Breast epithelium (tissue), 4 donors: Measurements from ENCODE around the gene C1QB. TPM values are rescaled to one million over a fixed set of nuclear protein-coding genes. Genes with fewer than 3 reads are reported as not detected.

Experiments used
- DNase-seq, 2 donors: peaks; one replicate each; pipeline ENCODE4 v3.0.0-alpha.2; 2019; ENCODE audit warnings: low spot score in 2 of 2
- H3K27ac ChIP-seq, 2 donors: fragments of 200-600 bp; sonication (generic) in 1 of 2; one replicate each; pipeline ENCODE4 v1.5.1; 2016 to 2019; ENCODE audit warnings: mild to moderate bottlenecking in 1 of 2
- H3K27me3 ChIP-seq, 2 donors: fragments of 200-600 bp; sonication (generic) in 1 of 2; one replicate each; pipeline versions ENCODE4 v1.5.1 to v1.6.0; 2017 to 2019; ENCODE audit warnings: control low read depth in 1 of 2, mild to moderate bottlenecking in 1 of 2
- H3K36me3 ChIP-seq: fragments of 200-600 bp; one replicate; pipeline ENCODE4 v1.5.1; 2019
- H3K4me1 ChIP-seq, 2 donors: fragments of 200-600 bp; sonication (generic); one replicate each; pipeline ENCODE4 v1.5.1; 2016 to 2019; ENCODE audit warnings: control low read depth in 1 of 2
- H3K4me3 ChIP-seq, 3 donors: fragments of 200-600 bp; sonication (generic); 1 replicate in 2 of 3; 2 replicates in 1 of 3; pipeline ENCODE4 v1.5.1; 2016 to 2019; ENCODE audit warnings: mild to moderate bottlenecking in 3 of 3, moderate library complexity in 2 of 3
- H3K9me3 ChIP-seq, 2 donors: fragments of 200-600 bp; sonication (generic) in 1 of 2; one replicate each; pipeline ENCODE4 v1.5.1; 2016 to 2019; ENCODE audit warnings: control low read depth in 1 of 2
- POLR2A ChIP-seq: fragments of 450-650 bp; IDR thresholded peaks from one replicate; pipeline ENCODE4 v1.6.1; 2016; ENCODE audit warnings: antibody characterized with exemption, mild to moderate bottlenecking, moderate library complexity
- POLR2AphosphoS5 ChIP-seq, 3 donors: sonication (generic); formaldehyde crosslinking; IDR thresholded peaks; one replicate each; pipeline ENCODE4 v1.6.1; 2017; ENCODE audit warnings: antibody characterized with exemption in 3 of 3
- intact Hi-C: fragments of 100-400 bp; cut with DNase I; formaldehyde crosslinking; loops from one replicate; pipeline ENCODE4 v1.15.1; 2023; ENCODE audit warnings: low total_unique reads
- total RNA-seq, 3 donors: library from RNA; depleted of rRNA; stranded (reverse); fragments of >200 nt; gene quantifications; one replicate each; pipeline ENCODE4 v1.1.0, GENCODE V29; 2016
- TF ChIP-seq, protein P1 (sequence below), 3 donors: fragments of 450-650 bp; IDR thresholded peaks; one replicate each; pipeline ENCODE4 v1.5.1; 2016 to 2017; ENCODE audit warnings: antibody characterized with exemption in 3 of 3, mild to moderate bottlenecking in 3 of 3, moderate library complexity in 3 of 3

Gene C1QB
- total RNA-seq, 3 donors from 2014 or later: 172 to 706 (median 330) TPM

DNA sequence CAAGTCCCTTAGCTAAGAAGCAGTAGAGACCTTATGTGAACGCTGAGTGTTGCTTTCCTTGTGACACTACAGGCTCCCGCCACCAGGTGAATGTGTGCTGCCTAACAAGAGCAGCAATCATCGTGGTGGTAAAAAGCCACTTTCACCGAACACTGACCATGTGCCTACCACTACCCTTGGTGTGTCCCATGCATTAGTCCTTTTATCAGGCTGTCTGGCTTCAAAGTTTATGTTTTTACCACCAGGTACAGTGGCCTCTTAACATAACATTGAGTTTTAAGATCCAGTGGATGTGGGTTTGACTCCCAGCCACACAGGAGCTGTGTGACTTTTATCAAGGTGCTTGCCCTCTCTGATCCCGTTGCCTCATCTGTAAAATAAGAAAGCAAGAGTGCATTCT, 1.7 kb downstream of the C1QB start:
- intact Hi-C loops: loop anchor here (5.0 kb wide), 1 partner anchor 733 kb away; no protein-coding TSS in a partner anchor
- no peak overlapping the region for H3K27ac ChIP-seq
- TF ChIP-seq, protein P1, sequence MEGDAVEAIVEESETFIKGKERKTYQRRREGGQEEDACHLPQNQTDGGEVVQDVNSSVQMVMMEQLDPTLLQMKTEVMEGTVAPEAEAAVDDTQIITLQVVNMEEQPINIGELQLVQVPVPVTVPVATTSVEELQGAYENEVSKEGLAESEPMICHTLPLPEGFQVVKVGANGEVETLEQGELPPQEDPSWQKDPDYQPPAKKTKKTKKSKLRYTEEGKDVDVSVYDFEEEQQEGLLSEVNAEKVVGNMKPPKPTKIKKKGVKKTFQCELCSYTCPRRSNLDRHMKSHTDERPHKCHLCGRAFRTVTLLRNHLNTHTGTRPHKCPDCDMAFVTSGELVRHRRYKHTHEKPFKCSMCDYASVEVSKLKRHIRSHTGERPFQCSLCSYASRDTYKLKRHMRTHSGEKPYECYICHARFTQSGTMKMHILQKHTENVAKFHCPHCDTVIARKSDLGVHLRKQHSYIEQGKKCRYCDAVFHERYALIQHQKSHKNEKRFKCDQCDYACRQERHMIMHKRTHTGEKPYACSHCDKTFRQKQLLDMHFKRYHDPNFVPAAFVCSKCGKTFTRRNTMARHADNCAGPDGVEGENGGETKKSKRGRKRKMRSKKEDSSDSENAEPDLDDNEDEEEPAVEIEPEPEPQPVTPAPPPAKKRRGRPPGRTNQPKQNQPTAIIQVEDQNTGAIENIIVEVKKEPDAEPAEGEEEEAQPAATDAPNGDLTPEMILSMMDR (IDR thresholded peaks at IDR 0.05): no peak
- TF ChIP-seq POLR2AphosphoS5 (IDR thresholded peaks at IDR 0.05) (no peak), POLR2A (no peak)
- no peaks in the 10 kb centered on the region for H3K4me1 ChIP-seq
- no peaks in the 10 kb centered on the region for H3K9me3 ChIP-seq
- H3K36me3 ChIP-seq: no peaks in the 10 kb centered on the region
- H3K4me3 ChIP-seq: peak overlapping the region; percentile 25 to 40 (median 27)
- no peak for DNase-seq
- H3K27me3 ChIP-seq: peaks cover 0 to 3% of the 10 kb centered on the region in 2 donors

DNA sequence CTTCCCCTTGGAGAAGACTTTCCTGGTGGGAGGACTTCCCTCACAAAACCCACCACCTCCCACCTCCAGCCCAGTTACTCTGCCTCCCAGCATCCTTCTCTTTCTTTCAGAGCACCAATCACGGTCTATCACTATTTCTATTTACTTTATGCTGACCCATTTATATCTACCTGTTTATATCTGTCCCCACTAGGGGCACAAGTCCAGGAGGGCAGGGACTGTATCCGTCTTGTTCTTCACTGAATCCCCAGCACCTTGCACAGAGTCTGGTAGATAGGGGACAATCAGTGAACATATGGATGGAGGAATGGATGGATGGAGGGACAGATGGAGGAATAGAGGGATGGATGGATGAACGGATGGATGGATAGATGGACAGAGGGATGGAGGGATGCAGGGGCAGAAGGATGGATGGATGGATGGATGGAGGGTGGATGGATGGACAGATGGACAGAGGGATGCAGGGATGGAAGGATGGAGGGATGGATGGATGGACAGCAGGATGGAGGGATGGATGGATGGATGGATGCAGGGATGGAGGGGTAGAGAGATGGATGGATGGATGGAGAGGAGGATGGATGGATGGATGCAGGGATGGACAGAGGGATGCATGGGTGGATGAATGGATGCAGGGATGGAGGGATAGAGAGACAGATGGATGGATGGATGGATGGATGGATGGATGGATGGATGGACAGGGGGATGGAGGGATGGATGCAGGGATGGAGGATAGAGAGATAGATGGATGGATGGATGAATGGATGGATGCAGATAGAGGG, 5.5 kb downstream of the C1QB start:
- no peak overlapping the region for H3K4me3 ChIP-seq
- no peaks in the 10 kb centered on the region for H3K4me1 ChIP-seq
- intact Hi-C loops: no loop called here
- H3K27me3 ChIP-seq: peaks cover 0 to 3% of the 10 kb centered on the region in 2 donors
- no peak for DNase-seq
- TF ChIP-seq, protein P1 (IDR thresholded peaks at IDR 0.05): no peak
- no peak for TF ChIP-seq POLR2AphosphoS5 (IDR thresholded peaks at IDR 0.05)
- no peak for TF ChIP-seq POLR2A
- H3K36me3 ChIP-seq: no peaks in the 10 kb centered on the region
- no peak overlapping the region for H3K27ac ChIP-seq
- no peaks in the 10 kb centered on the region for H3K9me3 ChIP-seq

DNA sequence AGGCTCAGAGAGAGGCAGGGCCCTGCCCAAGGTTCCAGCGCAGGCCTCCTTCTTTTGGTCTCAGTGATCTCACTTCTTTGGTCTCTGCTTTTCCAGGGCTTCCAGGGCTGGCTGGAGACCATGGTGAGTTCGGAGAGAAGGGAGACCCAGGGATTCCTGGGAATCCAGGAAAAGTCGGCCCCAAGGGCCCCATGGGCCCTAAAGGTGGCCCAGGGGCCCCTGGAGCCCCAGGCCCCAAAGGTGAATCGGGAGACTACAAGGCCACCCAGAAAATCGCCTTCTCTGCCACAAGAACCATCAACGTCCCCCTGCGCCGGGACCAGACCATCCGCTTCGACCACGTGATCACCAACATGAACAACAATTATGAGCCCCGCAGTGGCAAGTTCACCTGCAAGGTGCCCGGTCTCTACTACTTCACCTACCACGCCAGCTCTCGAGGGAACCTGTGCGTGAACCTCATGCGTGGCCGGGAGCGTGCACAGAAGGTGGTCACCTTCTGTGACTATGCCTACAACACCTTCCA, 7.7 kb downstream of the C1QB start:
- no peaks in the 10 kb centered on the region for H3K36me3 ChIP-seq
- intact Hi-C loops: no loop called here
- no peaks in the 10 kb centered on the region for H3K4me1 ChIP-seq
- H3K27ac ChIP-seq: no peak overlapping the region
- no peak for TF ChIP-seq POLR2AphosphoS5 (IDR thresholded peaks at IDR 0.05)
- TF ChIP-seq POLR2A: no peak
- TF ChIP-seq, protein P1 (IDR thresholded peaks at IDR 0.05): no peak
- H3K9me3 ChIP-seq: no peaks in the 10 kb centered on the region
- H3K4me3 ChIP-seq: no peak overlapping the region
- H3K27me3 ChIP-seq: peaks cover 0 to 3% of the 10 kb centered on the region in 2 donors
- no peak for DNase-seq

DNA sequence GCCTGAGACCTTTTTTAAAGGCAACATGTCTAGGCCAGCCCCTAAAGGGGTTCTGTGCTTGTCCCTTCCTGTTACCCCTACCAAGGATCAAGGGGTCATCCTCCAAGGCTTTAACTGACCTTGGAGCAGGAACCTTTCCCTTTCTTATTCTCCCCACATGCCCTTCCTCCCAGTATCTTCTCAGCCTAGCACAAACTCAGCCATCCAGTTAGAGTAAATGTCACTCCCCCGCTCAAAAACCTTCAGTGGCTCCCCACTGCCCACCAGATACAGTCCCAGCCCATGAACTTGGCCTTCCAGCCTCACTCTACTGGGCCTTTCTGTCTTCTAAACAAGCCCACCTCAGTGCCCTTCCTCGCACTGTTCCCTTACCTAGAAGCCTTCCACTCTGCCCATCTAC, 8.8 kb downstream of the C1QB start:
- peaks cover 0 to 2% of the 10 kb centered on the region in 2 donors for H3K27me3 ChIP-seq
- H3K9me3 ChIP-seq: no peaks in the 10 kb centered on the region
- no peak overlapping the region for H3K4me3 ChIP-seq
- H3K36me3 ChIP-seq: no peaks in the 10 kb centered on the region
- no peak for DNase-seq
- no peaks in the 10 kb centered on the region for H3K4me1 ChIP-seq
- no peak overlapping the region for H3K27ac ChIP-seq
- TF ChIP-seq POLR2A: no peak
- TF ChIP-seq, protein P1 (IDR thresholded peaks at IDR 0.05): no peak
- TF ChIP-seq POLR2AphosphoS5 (IDR thresholded peaks at IDR 0.05): no peak
- intact Hi-C loops: no loop called here

DNA sequence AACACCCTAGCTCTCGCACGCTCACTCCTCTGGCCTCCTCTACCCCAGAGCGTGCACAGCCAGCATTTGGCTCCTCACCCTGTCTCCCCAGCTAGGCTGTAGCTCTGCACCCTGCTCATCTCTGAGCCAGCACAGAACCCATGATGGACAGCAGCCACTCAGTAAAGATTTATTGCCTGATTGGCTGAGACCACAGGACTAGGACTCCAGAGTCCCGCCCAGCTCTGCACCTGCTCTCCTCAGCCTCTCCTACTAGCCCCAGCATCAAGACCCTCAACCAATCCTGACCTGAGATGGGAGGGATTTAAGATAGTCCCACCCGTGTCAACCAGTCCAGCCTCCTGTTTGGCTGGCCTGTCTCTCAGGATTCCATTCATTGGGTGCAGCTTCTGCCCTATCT, 9.3 kb downstream of the C1QB start:
- no peak for DNase-seq
- Histone ChIP-seq H3K27ac (no peak overlapping the region), H3K4me1 (no peaks in the 10 kb centered on the region), H3K27me3 (no peaks in the 10 kb centered on the region), H3K9me3 (no peaks in the 10 kb centered on the region), H3K4me3 (no peak overlapping the region), H3K36me3 (no peaks in the 10 kb centered on the region)
- intact Hi-C loops: no loop called here
- TF ChIP-seq, protein P1 (IDR thresholded peaks at IDR 0.05): no peak
- TF ChIP-seq POLR2AphosphoS5 (IDR thresholded peaks at IDR 0.05): no peak
- TF ChIP-seq POLR2A: no peak
